Chondrocyte (in vitro differentiated cells): ENCODE measurements around the gene ATP9A. TPM values are rescaled to one million over a fixed set of nuclear protein-coding genes. Genes with fewer than 3 reads are reported as not detected.
"Not testable (repeated sequence)": the region's sequence is repeated elsewhere in the genome, so short reads cannot be mapped to it uniquely, and the experiment has no call there.

Source experiments
- DNase-seq: peaks from one replicate; pipeline ENCODE4 v3.0.0; 2021; ENCODE audit warnings: mixed read lengths, low spot score
- H3K27ac Mint-ChIP-seq: one replicate; pipeline ENCODE4 v1.8.0; 2021; ENCODE audit warnings: mild to moderate bottlenecking, moderate library complexity, mixed read lengths; ENCODE audit not compliant: unreplicated experiment
- H3K27me3 Mint-ChIP-seq: 2 replicates; pipeline ENCODE4 v1.8.0; 2021; ENCODE audit warnings: low read depth, mixed read lengths
- H3K36me3 Mint-ChIP-seq: 2 replicates; pipeline ENCODE4 v1.8.0; 2021; ENCODE audit warnings: low read depth, mixed read lengths
- H3K4me1 Mint-ChIP-seq: 2 replicates; pipeline ENCODE4 v1.8.0; 2021; ENCODE audit warnings: low read depth, mild to moderate bottlenecking, mixed read lengths
- H3K4me3 Mint-ChIP-seq: one replicate; pipeline ENCODE4 v1.8.0; 2021; ENCODE audit warnings: mild to moderate bottlenecking, moderate library complexity, mixed read lengths; ENCODE audit not compliant: unreplicated experiment
- H3K9me3 Mint-ChIP-seq: 2 replicates; pipeline ENCODE4 v1.8.0; 2021; ENCODE audit warnings: low read depth, mixed read lengths
- CTCF ChIP-seq: fragments of 200-600 bp; sonication (generic); IDR thresholded peaks from 2 replicates; pipeline ENCODE4 v1.5.0; 2021; ENCODE audit warnings: antibody characterized with exemption, mild to moderate bottlenecking, moderate library complexity
- long read RNA-seq: library from polyadenylated mRNA; stranded (forward); transcript quantifications from one replicate; pipeline ENCODE4 v2.0.0, GENCODE V29; 2021
- total RNA-seq: library from RNA; stranded (reverse); gene quantifications from 3 replicates; pipeline ENCODE4 v1.2.1, GENCODE V29; 2021

Gene ATP9A
- total RNA-seq = 43.1 to 49.6 TPM (median 43.4 TPM) in 3 replicates
- long read RNA-seq, full-length matches to known transcripts = 11 of 30 reads
- long read RNA-seq, partial matches to known transcripts = 5 of 30 reads
- long read RNA-seq, other reads (novel, unspliced or antisense) = 14 of 30 reads

GRCh38 chr20:51767867-51768758, at the start of gene ATP9A:
Gene ATP9A, minus strand, starts transcription at chr20:51768390. Its CDS starts 21 bp downstream, at chr20:51768369.
- no peaks in the 10 kb centered on the region for H3K9me3 Mint-ChIP-seq
- H3K27ac Mint-ChIP-seq = peak within 1 kb of the TSS; percentile 89
- peak; percentile 59 for TF ChIP-seq CTCF
- DNase-seq = peak; percentile 84
- peaks cover 12% of the 10 kb centered on the region for H3K4me1 Mint-ChIP-seq
- H3K4me3 Mint-ChIP-seq = peak within 1 kb of the TSS; percentile 88
- H3K27me3 Mint-ChIP-seq = no peaks in the 10 kb centered on the region
- no peaks in the 10 kb centered on the region for H3K36me3 Mint-ChIP-seq

GRCh38 chr20:51816856-51817255, 48.7 kb upstream of the ATP9A start:
- H3K27ac Mint-ChIP-seq, H3K9me3 Mint-ChIP-seq, H3K4me1 Mint-ChIP-seq, H3K27me3 Mint-ChIP-seq, DNase-seq, H3K4me3 Mint-ChIP-seq, H3K36me3 Mint-ChIP-seq: not testable (repeated sequence)

GRCh38 chr20:51815383-51816076, 47.3 kb upstream of the ATP9A start:
- H3K36me3 Mint-ChIP-seq = no peaks in the 10 kb centered on the region
- H3K4me3 Mint-ChIP-seq = no peak overlapping the region
- H3K27me3 Mint-ChIP-seq = no peaks in the 10 kb centered on the region
- no peaks in the 10 kb centered on the region for H3K4me1 Mint-ChIP-seq
- H3K9me3 Mint-ChIP-seq = no peaks in the 10 kb centered on the region
- H3K27ac Mint-ChIP-seq = no peak overlapping the region
- no peak for TF ChIP-seq CTCF
- DNase-seq = no peak

GRCh38 chr20:51812861-51813260, 44.7 kb upstream of the ATP9A start:
- no peaks in the 10 kb centered on the region for H3K27me3 Mint-ChIP-seq
- no peak overlapping the region for H3K27ac Mint-ChIP-seq
- TF ChIP-seq CTCF = no peak
- H3K4me3 Mint-ChIP-seq = no peak overlapping the region
- no peaks in the 10 kb centered on the region for H3K9me3 Mint-ChIP-seq
- no peak for DNase-seq
- H3K36me3 Mint-ChIP-seq = no peaks in the 10 kb centered on the region
- no peaks in the 10 kb centered on the region for H3K4me1 Mint-ChIP-seq

- Mint-ChIP-seq H3K36me3 (no peaks in the 10 kb centered on the region), H3K4me3 (no peak overlapping the region), H3K9me3 (no peaks in the 10 kb centered on the region), H3K27me3 (no peaks in the 10 kb centered on the region), H3K4me1 (no peaks in the 10 kb centered on the region), H3K27ac (no peak overlapping the region)
- no peak for DNase-seq
- no peak for TF ChIP-seq CTCF
These were observed 43.4 kb upstream of the ATP9A start for GRCh38 chr20:51811514-51812128.
